Erythroblast (primary cell): ENCODE results near the gene CBX2.

Source experiments
- DNase-seq, 2 experiments: peaks; one replicate each; lab custom pipeline; 2025; lab: John Stamatoyannopoulos, UW
- GATA1 ChIP-seq: IDR thresholded peaks from 2 replicates; pipeline ENCODE4 v1.6.1; 2011; ENCODE audit warnings: low read depth, mild to moderate bottlenecking, control low read depth, low read length, moderate library complexity
- POLR2A ChIP-seq: IDR thresholded peaks from 2 replicates; pipeline ENCODE4 v1.6.1; 2011; ENCODE audit warnings: mild to moderate bottlenecking, low read length

Gene CBX2

GRCh38 chr17:79784353-79785016 lies 6.5 kb downstream of the CBX2 start:
- TF ChIP-seq POLR2A: no peak
- DNase-seq: no peak

- TF ChIP-seq GATA1 (no peak), POLR2A (no peak)
- DNase-seq: no peak
Observed at GRCh38 chr17:79785017-79785899, 7.3 kb downstream of the CBX2 start.

- DNase-seq: no peak
Observed at GRCh38 chr17:79785900-79786810, 8.2 kb downstream of the CBX2 start.

GRCh38 chr17:79786930-79787643 lies 9.1 kb downstream of the CBX2 start:
- no peak for DNase-seq
- no peak for TF ChIP-seq GATA1
- TF ChIP-seq POLR2A: no peak

More at GRCh38 chr17:79785900-79786810, 8.2 kb downstream of the CBX2 start:
- TF ChIP-seq GATA1: no peak
- no peak for TF ChIP-seq POLR2A

GRCh38 chr17:79788455-79788854 lies 10.5 kb downstream of the CBX2 start:
- DNase-seq: no peak
- TF ChIP-seq POLR2A: no peak
- TF ChIP-seq GATA1: no peak

- DNase-seq: no peak
Observed at GRCh38 chr17:79788989-79789942, 11.3 kb downstream of the CBX2 start.

GRCh38 chr17:79789943-79790804 lies 12.2 kb downstream of the CBX2 start:
- DNase-seq: peak; percentile 43 to 69
- TF ChIP-seq GATA1: no peak
- TF ChIP-seq POLR2A: no peak

More at GRCh38 chr17:79788989-79789942, 11.3 kb downstream of the CBX2 start:
- TF ChIP-seq POLR2A: no peak
- no peak for TF ChIP-seq GATA1

GRCh38 chr17:79790805-79791734 lies 13.1 kb downstream of the CBX2 start:
- DNase-seq: no peak

GRCh38 chr17:79791735-79792161 lies 13.8 kb downstream of the CBX2 start:
- no peak for TF ChIP-seq POLR2A
- TF ChIP-seq GATA1: no peak
- DNase-seq: no peak

More at GRCh38 chr17:79790805-79791734, 13.1 kb downstream of the CBX2 start:
- no peak for TF ChIP-seq GATA1
- no peak for TF ChIP-seq POLR2A

GRCh38 chr17:79792341-79792871 lies 14.5 kb downstream of the CBX2 start:
- no peak for DNase-seq
- TF ChIP-seq GATA1 (no peak), POLR2A (no peak)
